ENCODE results near the gene CILP.
"Not testable (repeated sequence)": the region's sequence is repeated elsewhere in the genome, so short reads cannot be mapped to it uniquely, and the experiment has no call there.

The CILP gene

DNA sequence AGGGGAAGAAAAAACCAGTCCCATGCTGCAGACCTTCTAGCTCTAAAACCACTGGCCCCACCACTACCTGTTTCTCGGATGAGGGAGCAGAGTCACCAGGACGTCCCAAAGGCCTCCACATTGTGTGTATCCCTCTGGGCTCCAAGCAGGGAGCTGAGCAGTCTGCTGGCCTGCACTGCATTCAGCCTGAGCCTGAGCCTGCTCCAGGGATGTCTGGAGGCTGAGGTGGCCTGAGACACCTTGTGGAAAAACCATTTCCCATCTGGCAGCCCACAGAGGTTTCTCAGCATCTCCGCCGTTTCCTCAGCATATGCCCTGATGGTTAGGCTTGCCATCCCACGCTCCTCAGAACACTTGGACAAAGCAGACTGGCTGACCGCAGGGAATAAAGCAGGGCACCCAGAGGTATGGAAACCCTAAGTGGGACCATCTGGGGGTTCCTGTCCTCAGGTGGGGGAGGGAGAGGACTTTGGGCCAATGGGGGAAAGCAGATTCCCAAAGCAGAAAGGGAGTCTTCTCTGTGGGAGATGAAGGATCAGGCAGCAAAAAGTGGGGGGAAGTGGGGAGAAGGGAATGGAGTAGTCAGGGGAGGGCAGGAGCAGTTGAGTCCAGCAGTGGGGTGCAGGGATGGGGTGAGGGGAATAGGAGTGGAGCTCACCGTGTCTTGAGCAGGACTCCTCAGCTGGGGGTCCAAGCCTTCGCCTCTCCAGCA, at the start of gene CILP:
Gene CILP (minus strand): TSS at position 704 of the 712 bp plus-strand sequence. CDS start 1,718 bp downstream, outside the sequence.
- DNase-seq, result no peak

DNA sequence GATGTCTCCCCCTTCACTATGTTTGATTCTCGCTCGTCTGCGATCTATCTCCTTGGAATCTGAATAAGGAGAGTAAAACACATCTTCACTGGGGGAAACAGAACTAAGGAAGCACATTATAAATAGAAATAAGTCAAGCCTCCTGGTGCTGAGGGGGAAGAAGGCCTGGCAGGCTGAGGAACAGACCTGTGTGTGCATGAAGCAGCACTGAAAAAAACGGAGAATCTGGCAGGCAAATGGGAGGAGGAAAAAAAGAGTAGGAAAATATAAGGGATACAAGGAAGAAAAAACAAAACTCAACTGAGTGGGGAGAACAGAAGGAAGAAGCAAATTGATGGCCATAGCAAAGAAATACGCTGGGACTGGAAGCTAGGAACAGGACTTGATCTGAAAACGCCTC, 49.7 kb upstream of the CILP start:
- DNase-seq, result no peak

GRCh38 chr15:65259367-65259797, 48.1 kb upstream of the CILP start:
- no peak for DNase-seq

DNA sequence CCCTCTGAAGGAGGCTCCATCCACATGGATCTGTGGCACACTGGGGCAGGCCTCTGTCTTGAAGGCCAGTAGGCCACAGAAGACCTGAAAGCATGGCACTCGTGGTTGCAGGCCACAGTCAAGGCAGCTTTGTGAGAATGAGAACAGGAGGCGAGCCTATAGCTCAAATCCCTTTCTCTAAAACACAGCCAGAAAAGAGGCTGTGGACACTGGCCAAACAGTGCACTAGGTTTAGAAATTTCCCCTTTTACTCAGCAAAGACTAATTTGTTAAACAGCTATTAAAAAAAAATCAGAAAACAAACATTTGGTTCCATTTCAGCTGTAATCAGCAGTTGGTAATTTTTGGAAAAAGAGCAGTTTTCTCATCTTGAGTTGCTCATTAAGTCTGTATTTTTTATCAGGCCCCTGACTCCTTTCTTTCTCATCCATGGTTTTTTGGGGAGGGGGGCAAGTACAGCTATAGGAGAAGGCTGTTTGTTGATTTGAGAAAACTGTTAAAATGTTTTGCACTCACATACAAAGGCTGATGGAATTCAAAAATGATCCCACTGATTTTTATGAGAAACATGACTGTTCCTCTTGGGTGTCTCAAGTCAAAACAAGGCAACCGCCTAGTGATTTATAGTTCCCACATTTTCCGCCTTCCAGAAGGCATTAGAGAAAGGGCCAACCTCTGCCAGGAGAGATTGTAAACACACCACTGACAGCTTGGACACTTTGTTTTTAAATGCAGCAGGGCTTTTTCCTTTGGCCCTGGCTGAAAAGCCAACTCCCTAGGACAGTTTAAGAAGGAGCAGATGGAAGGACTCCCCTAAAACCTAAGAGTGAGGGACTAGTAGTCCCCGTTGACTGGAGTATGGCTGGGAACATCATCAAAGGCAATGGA, 47.3 kb upstream of the CILP start:
- no peak for DNase-seq

DNA sequence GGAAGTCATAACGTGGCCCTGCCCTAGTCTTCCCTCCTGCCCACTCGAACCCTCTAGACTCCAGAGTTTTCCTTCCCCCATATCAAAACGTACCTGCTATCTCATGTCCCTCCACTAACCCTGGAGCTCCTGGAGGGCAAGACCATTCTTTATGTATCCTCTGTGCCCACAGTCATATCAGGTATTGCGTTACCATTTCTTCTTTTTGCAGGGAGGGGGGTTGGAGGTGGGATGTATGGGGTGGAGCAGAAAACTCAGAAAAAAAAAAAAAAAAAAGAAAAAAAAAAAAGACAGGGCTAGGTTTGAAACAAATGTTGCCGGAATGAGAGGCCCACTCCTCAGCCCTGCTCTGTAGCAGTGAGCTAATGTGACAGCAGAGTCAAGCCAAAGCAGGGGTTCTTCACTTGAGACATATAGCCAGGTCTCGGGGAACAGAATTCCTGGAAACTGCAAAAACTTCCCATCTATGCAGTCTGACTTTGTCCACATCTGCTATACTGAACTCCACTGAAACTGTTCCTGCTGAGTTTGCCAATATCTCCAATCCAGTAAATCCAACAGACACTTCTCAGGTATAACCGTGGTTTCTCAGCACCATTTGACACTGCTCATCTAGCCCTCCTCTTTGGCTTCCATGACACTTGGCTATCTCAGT, 44.3 kb upstream of the CILP start:
- DNase-seq, result no peak

DNA sequence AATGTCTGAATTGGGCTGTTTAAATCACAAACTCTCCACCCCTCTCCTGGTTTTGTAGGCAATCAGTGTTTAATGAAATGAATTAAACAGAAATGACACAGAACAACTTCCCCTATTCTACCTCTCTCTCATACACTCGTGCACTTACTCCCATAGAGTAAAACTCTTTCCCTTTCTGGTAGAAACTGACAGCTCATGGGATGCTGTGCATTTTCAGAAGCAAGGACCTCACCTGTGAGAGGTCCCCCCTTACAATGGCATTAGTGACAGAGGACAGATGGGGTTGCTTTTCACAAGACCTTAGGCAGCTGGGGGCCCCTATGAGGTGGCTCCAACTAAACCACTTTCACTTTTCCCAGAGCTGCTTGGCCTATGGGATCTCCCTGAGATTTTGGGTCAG, 43.5 kb upstream of the CILP start:
- DNase-seq, result no peak

GRCh38 chr15:65254356-65254755, 43.1 kb upstream of the CILP start:
- no peak for DNase-seq

- DNase-seq, result peak; percentile 77
Measured at GRCh38 chr15:65249641-65250040, 38.4 kb upstream of the CILP start.

DNA sequence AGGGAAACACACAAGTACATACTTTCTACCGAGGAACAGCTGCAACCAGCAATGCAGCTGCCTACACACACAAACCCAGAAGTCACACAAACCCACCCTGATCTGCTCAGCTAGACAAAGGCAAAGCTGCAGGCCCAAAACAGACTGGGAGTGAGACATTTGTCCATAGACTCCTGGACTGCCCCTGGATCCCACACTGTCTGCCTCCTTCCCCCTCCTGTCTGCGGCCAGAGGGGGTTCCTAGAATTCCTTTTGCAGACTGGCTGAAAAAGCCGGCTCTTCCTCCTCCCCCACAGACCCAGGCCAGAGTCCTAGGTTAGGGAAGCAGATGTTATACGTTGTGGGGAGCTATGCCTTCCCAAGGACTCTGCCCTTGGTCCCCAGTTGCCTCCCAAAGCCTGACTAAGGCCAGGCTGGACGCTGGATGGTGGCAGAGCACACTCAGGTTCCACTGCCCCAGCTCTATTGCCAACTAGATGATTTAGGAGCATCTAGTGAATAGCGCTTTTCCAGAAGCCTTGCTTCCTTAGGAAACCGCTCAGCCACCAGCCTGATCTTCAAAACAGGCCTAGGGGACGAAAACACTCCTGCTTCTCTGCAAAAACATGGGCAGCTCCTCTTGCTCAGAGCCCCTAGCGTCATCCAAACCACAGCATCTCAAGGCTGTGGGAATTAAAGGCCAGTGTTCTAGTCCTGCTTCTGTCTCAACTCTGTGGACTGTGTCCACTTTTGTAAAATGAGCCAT, 37.4 kb upstream of the CILP start:
- no peak for DNase-seq

GRCh38 chr15:65246939-65247338, 35.7 kb upstream of the CILP start:
- no peak for DNase-seq

- no peak for DNase-seq
Measured at GRCh38 chr15:65246026-65246714, 34.9 kb upstream of the CILP start.

- DNase-seq, result no peak
Measured at GRCh38 chr15:65245096-65245856, 34.0 kb upstream of the CILP start.

DNA sequence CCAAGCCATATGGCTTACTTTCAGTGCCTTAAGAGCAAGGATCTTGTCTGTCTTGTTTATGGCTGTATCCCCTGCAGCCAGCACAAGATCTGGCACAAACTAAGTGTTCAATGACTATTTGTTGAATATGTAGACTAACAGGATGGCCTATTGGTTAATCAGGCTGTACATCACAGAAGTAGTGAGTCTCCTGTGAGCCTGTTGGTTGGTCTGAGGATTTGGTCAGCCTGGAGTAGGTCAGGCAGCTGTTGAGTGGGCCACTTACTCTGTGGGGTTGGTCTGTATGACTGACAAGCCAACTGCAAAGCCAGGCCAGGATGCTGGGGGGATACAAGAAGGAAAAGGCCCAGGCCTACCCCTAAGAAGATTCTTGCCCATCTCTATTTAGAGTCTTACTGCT, 33.4 kb upstream of the CILP start:
- no peak for DNase-seq

GRCh38 chr15:65236443-65236842, 25.2 kb upstream of the CILP start:
- DNase-seq, result not testable (repeated sequence)

GRCh38 chr15:65233696-65234095, 22.4 kb upstream of the CILP start:
- no peak for DNase-seq

GRCh38 chr15:65232520-65232919, 21.2 kb upstream of the CILP start:
- DNase-seq, result no peak

DNA sequence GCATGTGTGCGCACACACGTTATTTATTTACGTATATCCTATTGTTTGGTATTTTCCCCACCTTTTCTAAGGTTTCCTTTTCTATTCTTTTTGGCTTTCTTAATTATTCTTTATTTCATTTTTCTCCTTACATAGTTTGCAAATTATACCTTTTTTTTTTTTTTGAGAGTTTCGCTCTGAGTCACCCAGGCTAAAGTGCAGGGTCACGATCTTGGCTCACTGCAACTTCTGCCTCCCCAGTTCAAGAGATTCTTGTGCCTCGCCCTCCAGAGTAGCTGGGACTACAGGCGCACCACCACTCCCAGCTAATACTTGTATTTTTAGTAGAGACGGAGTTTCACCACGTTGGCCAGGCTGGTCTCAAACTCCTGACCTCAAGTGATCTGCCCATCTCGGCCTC, 20.0 kb upstream of the CILP start:
- DNase-seq, result no peak

GRCh38 chr15:65226901-65227300, 15.6 kb upstream of the CILP start:
- DNase-seq, result not testable (repeated sequence)

DNA sequence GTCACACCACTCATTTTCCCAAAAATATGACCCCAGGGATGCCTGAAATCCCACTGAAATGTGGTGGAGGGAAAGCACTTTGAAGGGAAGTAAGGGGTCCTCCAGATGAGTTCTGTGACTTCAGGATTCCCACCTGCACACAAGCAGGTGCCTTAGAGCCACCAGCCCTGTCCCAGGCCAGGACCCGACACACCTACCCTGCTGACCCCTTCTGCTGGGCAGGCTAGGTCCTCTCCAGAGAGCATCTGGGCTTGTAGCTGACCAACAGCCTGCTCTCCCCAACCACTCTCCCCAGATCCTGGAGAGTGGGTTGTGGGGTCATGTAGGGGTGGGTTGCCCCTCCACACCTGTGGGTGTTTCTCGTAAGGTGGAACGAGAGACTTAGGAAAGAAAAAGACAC, 14.9 kb upstream of the CILP start:
- DNase-seq, result no peak

GRCh38 chr15:65223996-65224395, 12.7 kb upstream of the CILP start:
- no peak for DNase-seq

DNA sequence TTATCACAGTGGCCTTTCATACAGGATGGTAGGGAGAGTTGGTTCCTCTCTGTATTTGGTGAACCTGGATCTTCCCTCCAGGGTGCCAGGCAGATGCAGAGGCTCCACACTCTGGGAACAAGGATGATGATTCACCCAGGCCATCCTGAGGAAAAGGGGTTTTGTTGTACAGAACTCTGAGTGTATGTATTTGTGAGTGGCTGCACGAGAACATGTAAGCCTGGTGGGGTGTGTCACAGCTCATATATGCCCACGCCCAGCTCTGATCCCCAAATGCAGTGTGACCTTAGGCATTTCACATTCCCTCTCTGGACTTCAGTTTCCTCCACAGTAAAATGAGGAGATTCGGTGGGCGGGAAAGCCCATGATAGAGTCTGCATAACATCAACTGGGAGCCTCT, 11.6 kb upstream of the CILP start:
- DNase-seq, result no peak

DNA sequence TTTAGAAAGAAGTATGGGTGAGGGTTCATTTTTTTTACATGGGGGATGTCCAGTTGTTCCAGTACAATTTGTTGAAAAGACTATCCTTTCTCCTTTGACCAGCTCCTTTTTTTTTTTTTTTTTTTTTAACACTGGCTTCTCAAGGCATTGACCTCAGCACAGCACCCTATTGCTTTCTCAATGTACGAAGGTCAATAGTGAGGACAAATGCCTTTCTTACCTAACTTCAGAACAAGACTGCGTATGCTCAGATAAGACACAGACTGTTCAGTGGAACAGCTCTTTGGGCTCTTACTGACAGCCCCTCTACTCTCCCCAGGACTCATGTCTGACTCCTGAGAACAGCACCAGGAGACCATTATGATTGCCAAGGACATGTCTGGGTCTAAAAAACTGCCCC, 10.4 kb upstream of the CILP start:
- DNase-seq, result no peak

All from activated naive CD4-positive, alpha-beta T cell treated with anti-CD3 and anti-CD28 coated beads, Interleukin-2, amount 50 U/mL, for 16 hours (primary cell).